ENCODE data around the gene CLEC2L.
"Not testable (repeated sequence)": the region's sequence is repeated elsewhere in the genome, so short reads cannot be mapped to it uniquely, and the experiment has no call there.

The CLEC2L gene

GRCh38 chr7:139523968-139524815, 707 bp downstream of the CLEC2L start:
- DNase-seq: no peak

- DNase-seq: no peak
Observed at GRCh38 chr7:139525239-139525638, 1.8 kb downstream of the CLEC2L start.

DNA sequence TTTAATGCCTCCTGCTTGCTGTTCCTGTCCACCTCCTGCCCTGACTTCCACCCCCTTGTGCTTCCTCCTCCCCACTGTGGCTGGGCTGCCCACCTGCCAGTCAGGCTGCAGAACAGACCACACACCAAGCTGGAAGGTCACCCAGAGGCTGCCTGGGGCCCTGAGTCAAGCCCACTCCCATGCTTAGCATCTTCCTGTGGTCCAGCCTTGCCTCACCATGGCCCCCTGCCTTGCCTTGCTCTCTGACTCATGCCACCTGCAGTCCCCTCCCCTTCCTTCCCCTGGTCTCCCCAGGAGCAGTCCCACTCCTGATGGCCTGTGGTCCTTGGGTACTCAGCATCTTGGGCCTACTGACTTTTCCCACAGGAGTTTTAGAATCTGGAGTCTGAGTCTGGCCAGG, 2.3 kb downstream of the CLEC2L start:
- no peak for DNase-seq

- DNase-seq: no peak
Observed at GRCh38 chr7:139526578-139527544, 3.4 kb downstream of the CLEC2L start.

- no peak for DNase-seq
Observed at GRCh38 chr7:139531094-139531493, 7.6 kb downstream of the CLEC2L start.

DNA sequence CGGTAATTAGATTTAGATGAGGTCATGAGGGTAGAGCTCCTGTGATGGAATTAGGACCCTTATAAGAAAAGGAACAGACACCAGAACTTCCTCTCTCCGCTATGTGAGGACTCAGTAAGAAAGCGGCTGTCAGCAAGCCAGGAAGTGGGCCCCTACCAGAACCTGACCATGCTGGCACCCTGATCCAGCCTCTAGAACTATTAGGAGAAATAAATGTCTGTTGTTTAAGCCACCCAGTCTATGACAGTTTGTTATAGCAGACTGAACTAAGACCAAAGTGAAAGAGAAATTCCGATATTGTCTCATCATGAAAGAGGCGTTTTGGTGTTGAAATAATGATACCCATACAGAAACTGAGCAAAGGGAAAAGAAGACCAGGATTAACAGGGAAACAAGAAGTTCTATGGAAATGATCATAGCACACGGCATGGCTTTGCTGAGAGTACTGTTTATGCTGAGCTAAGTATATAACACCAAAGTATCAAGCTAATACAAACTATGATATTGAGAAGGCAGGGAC, 9.2 kb downstream of the CLEC2L start:
- DNase-seq: no peak

DNA sequence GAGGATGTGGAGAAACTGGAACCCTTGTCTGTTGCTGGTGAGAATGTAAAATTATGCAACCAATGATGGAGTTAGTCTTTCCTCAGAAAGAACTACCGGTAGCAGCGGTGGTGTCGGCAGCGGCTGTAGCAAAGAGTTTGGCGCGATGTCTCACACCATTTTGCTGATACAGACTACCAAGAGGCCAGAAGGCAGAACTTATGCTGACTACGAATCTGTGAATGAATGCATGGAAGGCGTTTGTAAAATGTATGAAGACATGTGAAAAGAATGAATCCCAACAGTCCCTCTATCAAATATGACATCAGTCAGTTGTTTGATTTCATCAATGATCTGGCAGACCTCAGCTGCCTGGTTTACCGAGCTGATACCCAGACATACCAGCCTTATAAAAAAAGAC, 10.6 kb downstream of the CLEC2L start:
- no peak for DNase-seq

- DNase-seq: no peak
Observed at GRCh38 chr7:139534966-139535651, 11.6 kb downstream of the CLEC2L start.

GRCh38 chr7:139536152-139536551, 12.7 kb downstream of the CLEC2L start:
- no peak for DNase-seq

DNA sequence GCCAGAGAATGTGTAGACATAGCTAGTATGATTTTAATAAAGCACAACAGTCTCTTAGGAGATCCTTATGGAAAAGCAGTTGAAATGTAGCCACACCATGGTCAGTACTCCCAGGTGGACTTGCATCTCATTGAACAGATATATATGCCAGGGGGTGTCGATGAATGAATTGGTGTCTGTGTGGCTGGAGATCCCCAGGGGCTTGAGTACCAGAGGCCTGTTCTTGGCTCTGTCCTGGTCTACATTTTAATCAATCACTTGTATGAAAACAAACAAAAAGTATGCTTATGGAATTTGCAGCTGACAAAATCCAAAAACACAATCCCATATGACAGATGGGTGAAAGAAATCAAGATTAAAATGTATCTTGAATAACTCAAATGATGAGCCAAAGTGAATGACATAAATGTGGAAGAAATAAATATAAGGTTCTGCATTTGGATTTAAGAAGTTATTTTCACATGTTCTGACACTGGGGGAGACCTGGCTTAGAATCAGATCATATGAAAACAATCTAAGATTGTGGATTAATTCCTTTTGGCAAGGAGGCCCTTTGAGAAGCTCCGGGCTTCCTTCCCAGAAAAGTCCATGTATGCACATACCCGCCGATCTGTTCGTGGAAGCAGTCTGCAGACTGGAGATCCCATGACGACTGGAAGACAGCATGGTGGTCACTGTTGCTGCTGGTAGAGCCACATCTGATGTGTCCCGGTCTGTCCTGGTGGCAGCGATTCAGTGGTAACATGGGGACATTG, 15.6 kb downstream of the CLEC2L start:
- DNase-seq: no peak

- DNase-seq: no peak
Observed at GRCh38 chr7:139540203-139540602, 16.7 kb downstream of the CLEC2L start.

DNA sequence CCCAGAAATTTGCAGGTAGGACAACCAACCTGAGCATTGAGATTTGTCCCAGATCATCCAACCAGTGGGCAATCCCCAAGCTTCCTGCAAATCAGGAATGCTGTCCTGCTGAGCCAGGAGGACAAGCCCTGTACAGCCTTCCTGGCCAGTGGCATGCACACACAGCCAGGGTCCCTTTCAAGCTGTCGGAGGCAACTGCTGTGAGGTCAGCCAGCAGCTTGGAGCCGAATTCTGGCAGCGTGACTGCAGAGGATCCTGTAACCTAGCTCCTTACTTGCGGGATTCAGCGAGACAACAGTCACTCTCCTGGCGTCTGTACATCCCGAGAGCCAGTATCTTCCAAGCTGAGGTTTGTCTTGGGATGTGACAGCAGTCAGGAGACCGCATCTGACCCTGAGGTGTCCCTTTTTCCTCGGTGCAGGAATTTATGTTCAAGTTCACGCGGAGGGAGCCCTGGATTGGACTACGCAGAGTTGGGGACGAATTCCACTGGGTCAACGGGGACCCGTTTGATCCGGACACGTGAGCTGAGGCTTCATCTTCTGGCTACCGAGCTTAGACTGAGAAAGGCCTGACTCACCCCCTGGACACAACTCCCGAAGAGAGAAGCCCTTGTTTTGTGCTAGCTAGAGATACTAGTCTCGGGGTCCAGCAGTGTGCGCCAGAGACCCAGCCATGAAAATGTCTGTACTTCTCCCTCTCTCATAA, 18.3 kb downstream of the CLEC2L start:
- no peak for DNase-seq

DNA sequence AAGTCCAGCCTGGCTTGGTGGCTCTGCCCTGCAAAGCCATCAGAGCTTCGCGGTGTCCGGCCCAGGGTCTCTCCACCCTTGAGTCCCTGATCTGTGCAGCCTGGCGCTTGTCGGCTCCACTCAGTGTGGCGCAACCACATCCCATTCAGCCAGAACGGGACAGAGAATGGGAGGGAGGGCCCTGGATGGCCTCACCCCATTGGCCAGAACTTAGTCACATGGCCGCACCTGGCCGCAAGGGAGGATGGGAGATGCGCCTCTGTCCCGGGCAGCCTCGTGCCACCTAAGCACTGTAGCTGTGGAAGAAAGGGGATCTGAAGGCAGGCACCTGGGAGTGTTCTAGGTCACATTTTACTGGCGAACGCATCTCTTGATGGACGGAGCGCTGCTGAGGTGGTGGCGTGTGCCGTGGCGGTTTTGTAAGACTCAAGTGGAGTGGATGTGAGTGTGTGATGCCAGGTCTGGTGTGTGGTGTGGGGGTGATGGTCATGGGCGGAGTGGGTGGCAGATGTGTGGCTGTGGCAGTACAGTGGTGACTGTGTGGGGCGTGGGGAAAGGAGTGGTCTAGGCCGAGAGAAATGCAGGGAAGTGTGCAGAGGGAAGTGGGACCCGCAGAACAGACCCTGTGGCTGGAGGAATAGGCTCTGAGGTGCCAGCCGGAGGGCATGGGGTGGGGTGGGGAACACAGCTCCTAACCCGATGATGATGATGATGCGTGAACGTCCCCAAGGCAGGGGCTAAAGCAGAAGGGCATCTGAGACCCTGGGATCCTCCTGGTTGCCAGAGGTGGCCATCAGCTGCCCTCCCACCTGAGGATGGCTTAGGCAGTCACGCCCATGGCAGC, 19.0 kb downstream of the CLEC2L start:
- no peak for DNase-seq

DNA sequence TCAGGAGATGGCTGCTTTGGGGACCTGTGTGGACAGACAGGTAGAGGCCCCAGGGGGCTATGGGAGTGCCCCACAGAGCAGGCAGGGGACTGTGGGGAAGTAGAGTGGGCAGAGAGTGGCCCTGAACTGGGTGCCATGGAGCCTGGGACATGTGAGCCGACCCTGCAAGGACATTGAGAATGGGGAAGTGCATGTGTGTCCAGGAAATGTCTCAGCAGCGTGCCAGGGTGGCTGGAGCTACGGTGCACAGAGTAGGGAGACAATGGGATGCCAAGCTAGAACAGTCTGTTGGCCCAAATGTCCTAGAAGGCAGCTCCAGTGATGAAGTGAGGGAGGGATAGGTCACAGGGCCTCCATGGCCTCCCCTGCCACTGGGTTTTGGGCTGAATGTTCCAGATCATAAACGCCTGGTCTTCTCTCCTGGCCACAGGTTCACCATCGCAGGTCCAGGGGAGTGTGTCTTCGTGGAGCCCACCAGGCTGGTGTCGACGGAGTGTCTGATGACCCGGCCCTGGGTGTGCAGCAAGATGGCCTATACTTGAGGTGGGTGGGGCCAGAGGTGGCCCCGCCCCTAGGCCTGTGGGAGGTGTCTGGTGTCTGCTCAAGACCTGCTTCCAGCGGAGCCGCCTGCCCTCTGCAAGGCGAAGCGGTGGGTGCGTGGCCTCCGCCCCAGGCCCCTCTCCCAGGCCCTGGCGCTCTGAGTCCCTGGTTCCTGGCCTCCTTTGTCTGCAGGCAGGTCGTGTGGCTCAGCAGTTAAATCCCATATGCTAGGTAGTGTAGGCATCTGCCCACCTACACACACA, 20.5 kb downstream of the CLEC2L start:
- DNase-seq: no peak

- DNase-seq: no peak
Observed at GRCh38 chr7:139544645-139545044, 21.2 kb downstream of the CLEC2L start.

DNA sequence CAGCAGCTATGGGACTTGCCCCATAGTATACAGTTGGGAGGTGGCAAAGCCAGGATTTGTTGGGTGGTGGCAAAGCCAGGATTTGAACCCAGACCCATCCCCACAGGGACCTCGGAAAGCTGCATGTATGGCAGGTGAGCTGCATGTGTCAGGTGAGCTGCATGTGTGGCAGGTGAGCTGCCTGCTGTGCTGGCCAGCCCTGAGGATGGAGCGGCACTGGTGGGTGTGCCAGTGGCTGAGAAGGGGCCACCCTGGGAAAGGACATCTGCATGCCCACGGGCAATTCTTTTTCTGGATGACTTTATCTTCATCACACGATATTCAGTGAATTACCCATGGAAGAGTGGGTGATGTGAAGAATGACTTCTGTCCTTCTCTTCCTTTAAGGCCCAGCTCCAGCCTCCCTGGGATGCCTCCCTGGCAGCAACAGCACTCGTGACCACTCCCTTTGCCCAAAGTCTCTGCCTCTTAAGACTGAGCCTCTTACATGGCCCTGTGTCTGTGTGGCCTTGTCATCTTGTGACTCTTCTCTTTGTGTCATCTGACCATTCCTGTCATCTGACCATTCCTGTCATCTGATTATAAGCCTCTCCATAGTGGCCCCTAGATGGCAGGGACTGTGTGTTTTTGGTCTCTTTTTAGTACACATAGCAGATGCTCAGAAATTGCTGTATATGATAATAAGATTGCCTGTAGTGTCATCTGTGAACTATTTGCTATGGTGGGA, 25.0 kb downstream of the CLEC2L start:
- DNase-seq: no peak

DNA sequence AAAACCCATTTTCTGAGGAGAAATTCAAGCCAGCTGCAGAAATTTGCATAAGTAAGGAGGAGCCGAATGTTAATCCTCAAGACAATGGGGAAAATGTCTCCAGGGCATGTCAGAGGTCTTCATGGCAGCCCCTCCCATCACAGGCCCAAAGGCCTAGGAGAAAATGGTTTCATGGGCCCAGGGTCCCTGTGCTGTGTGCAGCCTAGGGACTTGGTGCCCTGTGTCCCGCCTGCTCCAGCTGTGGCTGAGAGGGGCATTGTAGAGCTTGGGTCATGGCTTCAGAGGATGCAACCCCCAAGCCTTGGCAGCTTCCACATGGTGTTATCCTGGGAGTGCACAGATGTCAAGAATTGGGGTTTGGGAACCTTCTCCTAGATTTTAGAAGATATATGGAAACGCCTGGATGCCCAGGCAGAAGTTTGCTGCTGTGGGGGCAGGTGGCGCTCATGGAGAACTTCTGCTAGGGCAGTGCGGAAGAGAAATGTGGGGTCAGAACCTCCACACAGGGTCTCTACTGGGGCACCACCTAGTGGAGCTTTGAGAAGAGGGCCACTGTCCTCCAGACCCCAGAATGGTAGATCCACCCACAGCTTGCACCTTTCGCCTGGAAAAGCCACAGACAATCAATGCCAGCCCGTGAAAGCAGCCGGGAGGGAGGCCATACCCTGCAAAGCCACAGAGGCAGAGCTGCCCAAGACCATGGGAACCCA, 30.7 kb downstream of the CLEC2L start:
- not testable (repeated sequence) for DNase-seq

DNA sequence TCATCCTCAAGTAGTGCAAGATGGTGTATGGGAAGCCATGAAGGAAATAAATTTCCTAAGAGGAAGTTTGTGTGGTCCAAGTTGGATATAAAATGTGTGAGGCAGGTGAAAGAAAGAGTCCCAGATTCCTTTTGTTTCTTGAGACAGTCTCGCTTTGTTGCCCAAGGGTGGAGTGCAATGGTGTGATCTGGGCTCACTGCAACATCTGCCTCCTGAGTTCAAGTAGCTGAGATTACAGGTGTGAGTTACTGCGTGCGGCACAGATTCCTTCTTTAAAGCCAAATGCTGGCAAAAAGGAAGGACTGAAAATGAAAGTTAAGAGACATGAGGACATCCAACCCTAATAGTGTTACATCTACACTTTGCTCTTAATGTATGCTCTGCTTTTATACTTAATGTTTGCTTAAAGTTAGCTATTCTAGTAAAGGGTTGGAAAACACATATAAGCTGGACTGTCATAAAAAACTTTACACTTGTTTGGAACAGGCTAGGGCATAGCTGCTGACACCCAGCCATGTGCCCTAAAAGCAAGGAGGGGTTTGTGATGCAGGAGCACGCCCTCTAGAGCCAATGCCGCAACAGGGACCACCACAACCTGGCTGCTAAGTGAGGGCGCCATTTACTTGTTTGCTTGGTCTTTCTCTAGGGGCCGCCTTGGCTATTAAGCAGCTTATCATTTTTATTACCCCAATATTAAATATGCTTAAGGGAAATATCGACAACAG, 34.5 kb downstream of the CLEC2L start:
- no peak for DNase-seq

Data from GF-D8 (cell line).